ENCODE measurements around the gene PPM1N.

The PPM1N gene

GRCh38 chr19:45470762-45471081, 27.5 kb upstream of the PPM1N start:
- no peak for TF ChIP-seq CTCF (conservative IDR thresholded peaks at IDR 0.05; ENCODE audit: low read length)
- DNase-seq (ENCODE audit: low read depth) = no peak
- no peak overlapping the region for H3K4me3 ChIP-seq (ENCODE audit: low read length)

GRCh38 chr19:45471111-45471930, 26.9 kb upstream of the PPM1N start:
- TF ChIP-seq CTCF (conservative IDR thresholded peaks at IDR 0.05; ENCODE audit: low read length) = no peak
- no peak overlapping the region for H3K4me3 ChIP-seq (ENCODE audit: low read length)
- peak; percentile 4 for DNase-seq (ENCODE audit: low read depth)

GRCh38 chr19:45471931-45472562, 26.2 kb upstream of the PPM1N start:
- peak; percentile 18 for DNase-seq (ENCODE audit: low read depth)
- TF ChIP-seq CTCF (conservative IDR thresholded peaks at IDR 0.05; ENCODE audit: low read length) = no peak
- H3K4me3 ChIP-seq (ENCODE audit: low read length) = no peak overlapping the region

GRCh38 chr19:45472563-45473366, 25.5 kb upstream of the PPM1N start:
- DNase-seq (ENCODE audit: low read depth) = peak; percentile 6
- TF ChIP-seq CTCF (conservative IDR thresholded peaks at IDR 0.05; ENCODE audit: low read length) = no peak
- H3K4me3 ChIP-seq (ENCODE audit: low read length) = no peak overlapping the region

- no peak for TF ChIP-seq CTCF (conservative IDR thresholded peaks at IDR 0.05; ENCODE audit: low read length)
- no peak for DNase-seq (ENCODE audit: low read depth)
- H3K4me3 ChIP-seq (ENCODE audit: low read length) = no peak overlapping the region
Observed at GRCh38 chr19:45473367-45473681, 24.9 kb upstream of the PPM1N start.

GRCh38 chr19:45473682-45474605, 24.3 kb upstream of the PPM1N start:
- DNase-seq (ENCODE audit: low read depth) = no peak
- TF ChIP-seq CTCF (conservative IDR thresholded peaks at IDR 0.05; ENCODE audit: low read length) = no peak
- no peak overlapping the region for H3K4me3 ChIP-seq (ENCODE audit: low read length)
